Activated gamma-delta T cell treated with Interleukin-2 at 50 U/mL for 16 hours (primary cell): ENCODE data around the gene ARVCF.

Source experiments
- DNase-seq: peaks from one replicate; pipeline ENCODE4 v3.0.0-alpha.2; 2020

ARVCF gene

GRCh38 chr22:20053407-20054033, 36.9 kb upstream of the ARVCF start:
- no peak for DNase-seq

GRCh38 chr22:20052309-20053259, 36.0 kb upstream of the ARVCF start:
- DNase-seq, result no peak

GRCh38 chr22:20051927-20052308, 35.3 kb upstream of the ARVCF start:
- no peak for DNase-seq

- DNase-seq, result no peak
Observed at GRCh38 chr22:20046730-20047129, 30.1 kb upstream of the ARVCF start.

- no peak for DNase-seq
Observed at GRCh38 chr22:20044495-20045151, 28.0 kb upstream of the ARVCF start.

- no peak for DNase-seq
Observed at GRCh38 chr22:20043997-20044342, 27.3 kb upstream of the ARVCF start.

- no peak for DNase-seq
Observed at GRCh38 chr22:20043057-20043996, 26.7 kb upstream of the ARVCF start.

- no peak for DNase-seq
Observed at GRCh38 chr22:20040327-20041200, 23.9 kb upstream of the ARVCF start.

- no peak for DNase-seq
Observed at GRCh38 chr22:20039683-20040325, 23.2 kb upstream of the ARVCF start.

GRCh38 chr22:20038574-20038973, 22.0 kb upstream of the ARVCF start:
- DNase-seq, result no peak

- DNase-seq, result no peak
Observed at GRCh38 chr22:20037419-20037818, 20.8 kb upstream of the ARVCF start.

- no peak for DNase-seq
Observed at GRCh38 chr22:20036535-20037392, 20.1 kb upstream of the ARVCF start.

GRCh38 chr22:20036084-20036482, 19.5 kb upstream of the ARVCF start:
- no peak for DNase-seq

- DNase-seq, result no peak
Observed at GRCh38 chr22:20035375-20036083, 18.9 kb upstream of the ARVCF start.

- DNase-seq, result no peak
Observed at GRCh38 chr22:20034143-20034542, 17.5 kb upstream of the ARVCF start.

GRCh38 chr22:20033045-20033706, 16.6 kb upstream of the ARVCF start:
- no peak for DNase-seq

GRCh38 chr22:20032407-20032991, 15.9 kb upstream of the ARVCF start:
- DNase-seq, result no peak

- DNase-seq, result no peak
Observed at GRCh38 chr22:20031732-20032406, 15.2 kb upstream of the ARVCF start.
